CD14-positive monocyte (primary cell): ENCODE results near the gene CTNNA2. TPM values are rescaled to one million over a fixed set of nuclear protein-coding genes. Genes with fewer than 3 reads are reported as not detected.

Source experiments
- DNase-seq, 3 donors: peaks; one replicate each; pipeline ENCODE4 v3.0.0-alpha.2; 2011 to 2022
- H2AFZ ChIP-seq: 2 replicates; pipeline ENCODE4 v1.6.0; 2012; ENCODE audit warnings: mild to moderate bottlenecking, low read depth, low read length, inconsistent platforms; ENCODE audit not compliant: insufficient read depth, poor library complexity, severe bottlenecking
- H3K27ac ChIP-seq, 2 donors: 1 replicate in 1 of 2; 2 replicates in 1 of 2; pipeline ENCODE4 v1.5.1; 2012 to 2013; ENCODE audit warnings: low read length in 2 of 2, control low read depth in 1 of 2, inconsistent platforms in 1 of 2, low read depth in 1 of 2, mild to moderate bottlenecking in 1 of 2
- H3K27me3 ChIP-seq, 2 donors: one replicate each; pipeline versions ENCODE4 v1.6.0 to v1.6.1; 2011 to 2013; ENCODE audit warnings: low read length in 2 of 2; ENCODE audit not compliant: control insufficient read depth in 2 of 2, insufficient read depth in 2 of 2
- H3K36me3 ChIP-seq, 2 donors: replicated peaks in 1 of 2; 1 replicate in 1 of 2; 2 replicates in 1 of 2; pipeline versions ENCODE4 v1.5.1 to v1.6.1; 2012 to 2013; ENCODE audit warnings: low read length in 2 of 2, control low read depth in 1 of 2, inconsistent platforms in 1 of 2, mild to moderate bottlenecking in 1 of 2; ENCODE audit not compliant: insufficient read depth in 2 of 2, control insufficient read depth in 1 of 2
- H3K4me1 ChIP-seq, 2 donors: 1 replicate in 1 of 2; 2 replicates in 1 of 2; pipeline versions ENCODE4 v1.5.1 to v1.6.1; 2012 to 2013; ENCODE audit warnings: low read length in 2 of 2, control low read depth in 1 of 2, inconsistent platforms in 1 of 2, mild to moderate bottlenecking in 1 of 2, moderate library complexity in 1 of 2; ENCODE audit not compliant: insufficient read depth in 2 of 2, control insufficient read depth in 1 of 2
- H3K4me2 ChIP-seq: replicated peaks from 2 replicates; pipeline ENCODE3; 2012; ENCODE audit warnings: low read length, moderate library complexity, mild to moderate bottlenecking; ENCODE audit not compliant: poor library complexity, severe bottlenecking; ENCODE audit errors: extremely low read depth
- H3K4me3 ChIP-seq, 3 experiments: fragments of 200-600 bp in 1 of 3; sonication (generic) in 1 of 3; replicated peaks in 1 of 3; 1 replicate in 2 of 3; 2 replicates in 1 of 3; pipeline ENCODE4 v1.5.1; 2011 to 2013; ENCODE audit warnings: low read length in 3 of 3, mild to moderate bottlenecking in 3 of 3, control low read depth in 2 of 3, low read depth in 2 of 3, inconsistent platforms in 1 of 3, moderate library complexity in 1 of 3
- H3K79me2 ChIP-seq: 2 replicates; pipeline ENCODE4 v1.6.0; 2012; ENCODE audit warnings: mild to moderate bottlenecking, control low read depth, inconsistent platforms, low read length, moderate library complexity; ENCODE audit not compliant: insufficient read depth
- H3K9ac ChIP-seq: 2 replicates; pipeline ENCODE4 v1.6.0; 2017; ENCODE audit warnings: low read length, mild to moderate bottlenecking; ENCODE audit not compliant: insufficient read depth, poor library complexity, severe bottlenecking
- H3K9me3 ChIP-seq, 2 donors: replicated peaks in 1 of 2; 1 replicate in 1 of 2; 2 replicates in 1 of 2; pipeline versions ENCODE4 v1.5.1 to v1.6.1; 2012 to 2013; ENCODE audit warnings: low read length in 2 of 2, control low read depth in 1 of 2; ENCODE audit not compliant: control insufficient read depth in 1 of 2, insufficient read depth in 1 of 2
- H4K20me1 ChIP-seq: 2 replicates; pipeline ENCODE4 v1.6.0; 2012; ENCODE audit warnings: mild to moderate bottlenecking, low read length, control low read depth, moderate library complexity; ENCODE audit not compliant: insufficient read depth
- H3K27ac Mint-ChIP-seq, 7 donors: one replicate each; pipeline ENCODE4 v1.8.0; 2020; ENCODE audit warnings: mild to moderate bottlenecking in 7 of 7, mixed read lengths in 7 of 7, moderate library complexity in 6 of 7, inconsistent platforms in 2 of 7
- H3K27me3 Mint-ChIP-seq, 3 donors: one replicate each; pipeline ENCODE4 v1.8.0; 2021 to 2022; ENCODE audit warnings: low read depth in 3 of 3, mild to moderate bottlenecking in 3 of 3, mixed read lengths in 3 of 3, moderate library complexity in 3 of 3, inconsistent platforms in 1 of 3
- H3K36me3 Mint-ChIP-seq, 2 donors: one replicate each; pipeline ENCODE4 v1.8.0; 2020; ENCODE audit warnings: mixed read lengths in 2 of 2, inconsistent platforms in 1 of 2, mild to moderate bottlenecking in 1 of 2
- H3K4me1 Mint-ChIP-seq: one replicate; pipeline ENCODE4 v1.8.0; 2020; ENCODE audit warnings: mild to moderate bottlenecking, mixed read lengths
- H3K4me3 Mint-ChIP-seq, 2 donors: one replicate each; pipeline ENCODE4 v1.8.0; 2020; ENCODE audit warnings: mild to moderate bottlenecking in 2 of 2, mixed read lengths in 2 of 2, moderate library complexity in 1 of 2
- H3K9me3 Mint-ChIP-seq, 7 donors: one replicate each; pipeline ENCODE4 v1.8.0; 2020 to 2022; ENCODE audit warnings: mixed read lengths in 7 of 7, mild to moderate bottlenecking in 6 of 7, moderate library complexity in 6 of 7, inconsistent platforms in 2 of 7
- WGBS: methylation state at CpG from one replicate; pipeline ENCODE4 v1.1.5; 2013; ENCODE audit warnings: missing lambda C conversion rate; ENCODE audit not compliant: insufficient coverage; 5-methylcytosine and 5-hydroxymethylcytosine counted together
- intact Hi-C, 2 donors: fragments of 100-400 bp; cut with micrococcal nuclease; formaldehyde crosslinking; loops; one replicate each; pipeline versions ENCODE4 v1.15.0 to v1.15.1; 2023
- polyA plus RNA-seq, 3 donors: library from polyadenylated mRNA; depleted of rRNA in 1 of 3; unstranded in 2 of 3; stranded (reverse) in 1 of 3; fragments of 300-500 nt in 2 of 3; fragments of >200 nt in 1 of 3; fragmentation: Illumina TruSeq in 2 of 3; gene quantifications; 1 replicate in 2 of 3; 2 replicates in 1 of 3; pipeline ENCODE4 v1.2.3, GENCODE V29; 2012 to 2021
- TF ChIP-seq, protein P1 (sequence below): fragments of 200-600 bp; IDR thresholded peaks from one replicate; pipeline ENCODE4 v1.8.0; 2022; ENCODE audit warnings: antibody characterized with exemption, mild to moderate bottlenecking

Gene CTNNA2
- polyA plus RNA-seq, 3 donors, result not detected

- Histone ChIP-seq H3K27ac (no peak overlapping the region), H3K27me3 (no peaks in the 10 kb centered on the region), H3K36me3 (no peaks in the 10 kb centered on the region), H3K4me2 (no peak overlapping the region), H3K9me3 (peaks cover 11 to 19% of the 10 kb centered on the region in 2 donors), H3K9ac (no peak overlapping the region), H3K79me2 (no peaks in the 10 kb centered on the region), H3K4me1 (no peaks in the 10 kb centered on the region), H4K20me1 (no peaks in the 10 kb centered on the region), H3K4me3 (no peak overlapping the region), H2AFZ (no peak overlapping the region)
- Mint-ChIP-seq H3K4me1 (no peaks in the 10 kb centered on the region), H3K9me3 (peaks cover 5 to 15% (median 10%) of the 10 kb centered on the region in 7 donors), H3K36me3 (no peaks in the 10 kb centered on the region), H3K27ac (no peak overlapping the region), H3K4me3 (no peak overlapping the region), H3K27me3 (no peaks in the 10 kb centered on the region)
- TF ChIP-seq, protein P1, sequence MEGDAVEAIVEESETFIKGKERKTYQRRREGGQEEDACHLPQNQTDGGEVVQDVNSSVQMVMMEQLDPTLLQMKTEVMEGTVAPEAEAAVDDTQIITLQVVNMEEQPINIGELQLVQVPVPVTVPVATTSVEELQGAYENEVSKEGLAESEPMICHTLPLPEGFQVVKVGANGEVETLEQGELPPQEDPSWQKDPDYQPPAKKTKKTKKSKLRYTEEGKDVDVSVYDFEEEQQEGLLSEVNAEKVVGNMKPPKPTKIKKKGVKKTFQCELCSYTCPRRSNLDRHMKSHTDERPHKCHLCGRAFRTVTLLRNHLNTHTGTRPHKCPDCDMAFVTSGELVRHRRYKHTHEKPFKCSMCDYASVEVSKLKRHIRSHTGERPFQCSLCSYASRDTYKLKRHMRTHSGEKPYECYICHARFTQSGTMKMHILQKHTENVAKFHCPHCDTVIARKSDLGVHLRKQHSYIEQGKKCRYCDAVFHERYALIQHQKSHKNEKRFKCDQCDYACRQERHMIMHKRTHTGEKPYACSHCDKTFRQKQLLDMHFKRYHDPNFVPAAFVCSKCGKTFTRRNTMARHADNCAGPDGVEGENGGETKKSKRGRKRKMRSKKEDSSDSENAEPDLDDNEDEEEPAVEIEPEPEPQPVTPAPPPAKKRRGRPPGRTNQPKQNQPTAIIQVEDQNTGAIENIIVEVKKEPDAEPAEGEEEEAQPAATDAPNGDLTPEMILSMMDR, result no peak
- intact Hi-C loops, result no loop called here
- WGBS, result no CpG with 5 or more reads among the region's 3 CpGs
- no peak for DNase-seq
These were observed 897.5 kb downstream of the CTNNA2 start for GRCh38 chr2:80410346-80410745.

GRCh38 chr2:80413136-80413535 lies 900.3 kb downstream of the CTNNA2 start:
- Mint-ChIP-seq H3K4me3 (no peak overlapping the region), H3K36me3 (no peaks in the 10 kb centered on the region)
- H3K36me3 ChIP-seq, result no peaks in the 10 kb centered on the region

More at GRCh38 chr2:80413136-80413535, 900.3 kb downstream of the CTNNA2 start:
- Histone ChIP-seq H3K4me3 (no peak overlapping the region), H3K4me1 (no peaks in the 10 kb centered on the region), H2AFZ (no peak overlapping the region), H3K27me3 (no peaks in the 10 kb centered on the region), H4K20me1 (no peaks in the 10 kb centered on the region), H3K9ac (no peak overlapping the region), H3K27ac (no peak overlapping the region), H3K9me3 (peaks cover 4 to 13% of the 10 kb centered on the region in 2 donors), H3K79me2 (no peaks in the 10 kb centered on the region), H3K4me2 (no peak overlapping the region)
- Mint-ChIP-seq H3K9me3 (peaks cover 0 to 7% (median 4%) of the 10 kb centered on the region in 7 donors), H3K27me3 (no peaks in the 10 kb centered on the region), H3K4me1 (no peaks in the 10 kb centered on the region), H3K27ac (no peak overlapping the region)
- no CpG with 5 or more reads among the region's 3 CpGs for WGBS
- DNase-seq, result no peak
- TF ChIP-seq, protein P1, result no peak
- intact Hi-C loops, result no loop called here
